Endodermal cell (in vitro differentiated cells): Measurements from ENCODE around the gene UBE2I. TPM values are rescaled to one million over a fixed set of nuclear protein-coding genes. Genes with fewer than 3 reads are reported as not detected.

Experiments
- DNase-seq: peaks from one replicate; pipeline ENCODE4 v3.0.0-alpha.2; 2017
- H3K27ac ChIP-seq: 2 replicates; pipeline ENCODE4 v1.5.1; 2013; ENCODE audit warnings: mild to moderate bottlenecking, low read depth, low read length, moderate library complexity
- H3K27me3 ChIP-seq: 2 replicates; pipeline ENCODE4 v1.6.1; 2013; ENCODE audit warnings: mild to moderate bottlenecking, low read length, moderate library complexity; ENCODE audit not compliant: insufficient read depth, control insufficient read depth, poor library complexity, severe bottlenecking
- H3K36me3 ChIP-seq: 2 replicates; pipeline ENCODE4 v1.7.0; 2013; ENCODE audit warnings: mild to moderate bottlenecking, low read length, moderate library complexity; ENCODE audit not compliant: control insufficient read depth, insufficient read depth
- H3K4me1 ChIP-seq: one replicate; pipeline ENCODE4 v1.7.0; 2013; ENCODE audit warnings: low read length; ENCODE audit not compliant: control insufficient read depth, insufficient read depth
- H3K4me3 ChIP-seq: 2 replicates; pipeline ENCODE4 v1.5.1; 2013; ENCODE audit warnings: mild to moderate bottlenecking, low read length, moderate library complexity
- H3K9ac ChIP-seq: 2 replicates; pipeline ENCODE4 v1.6.1; 2013; ENCODE audit warnings: mild to moderate bottlenecking, low read length, moderate library complexity; ENCODE audit not compliant: poor library complexity, severe bottlenecking; ENCODE audit errors: extremely low read depth
- H3K9me3 ChIP-seq: 2 replicates; pipeline ENCODE4 v1.6.1; 2013; ENCODE audit warnings: mild to moderate bottlenecking, low read length, moderate library complexity; ENCODE audit not compliant: control insufficient read depth
- H3K27ac Mint-ChIP-seq: 2 replicates; pipeline ENCODE4 v1.8.0; 2020; ENCODE audit warnings: mixed read lengths
- H3K27me3 Mint-ChIP-seq: 2 replicates; pipeline ENCODE4 v1.8.0; 2021; ENCODE audit warnings: mild to moderate bottlenecking, mixed read lengths; ENCODE audit not compliant: insufficient read depth
- H3K36me3 Mint-ChIP-seq: 2 replicates; pipeline ENCODE4 v1.8.0; 2020; ENCODE audit warnings: low read depth, mixed read lengths
- H3K4me1 Mint-ChIP-seq: 2 replicates; pipeline ENCODE4 v1.8.0; 2020; ENCODE audit warnings: mixed read lengths
- H3K4me3 Mint-ChIP-seq: 2 replicates; pipeline ENCODE4 v1.8.0; 2020; ENCODE audit warnings: mild to moderate bottlenecking, moderate library complexity, mixed read lengths
- H3K9me3 Mint-ChIP-seq: 2 replicates; pipeline ENCODE4 v1.8.0; 2020; ENCODE audit warnings: mild to moderate bottlenecking, mixed read lengths
- WGBS, 2 experiments: methylation state at CpG; one replicate each; pipeline versions ENCODE4 v1.1.5 to v1.1.7; 2013; ENCODE audit warnings: missing lambda C conversion rate in 2 of 2, mixed read lengths in 1 of 2; ENCODE audit not compliant: insufficient coverage in 1 of 2, insufficient read length in 1 of 2; 5-methylcytosine and 5-hydroxymethylcytosine counted together
- total RNA-seq, 2 donors: library from RNA; stranded (reverse); fragmentation: NEBNext Ultra II Directional in 1 of 2; extraction: Animal tissue kit (Norgen Biotek cat#: 25700) in 1 of 2; gene quantifications; 2 replicates in 1 of 2; 3 replicates in 1 of 2; pipeline ENCODE4 v1.2.1, GENCODE V29; 2021
- TF ChIP-seq, protein P1 (sequence below): fragments of 200-600 bp; sonication (generic); conservative IDR thresholded peaks from 2 replicates; pipeline ENCODE4 v1.5.0; 2021; ENCODE audit warnings: antibody characterized with exemption, mild to moderate bottlenecking

Gene UBE2I
- total RNA-seq, 2 donors from 2014 or later = 250 to 294 TPM

DNA sequence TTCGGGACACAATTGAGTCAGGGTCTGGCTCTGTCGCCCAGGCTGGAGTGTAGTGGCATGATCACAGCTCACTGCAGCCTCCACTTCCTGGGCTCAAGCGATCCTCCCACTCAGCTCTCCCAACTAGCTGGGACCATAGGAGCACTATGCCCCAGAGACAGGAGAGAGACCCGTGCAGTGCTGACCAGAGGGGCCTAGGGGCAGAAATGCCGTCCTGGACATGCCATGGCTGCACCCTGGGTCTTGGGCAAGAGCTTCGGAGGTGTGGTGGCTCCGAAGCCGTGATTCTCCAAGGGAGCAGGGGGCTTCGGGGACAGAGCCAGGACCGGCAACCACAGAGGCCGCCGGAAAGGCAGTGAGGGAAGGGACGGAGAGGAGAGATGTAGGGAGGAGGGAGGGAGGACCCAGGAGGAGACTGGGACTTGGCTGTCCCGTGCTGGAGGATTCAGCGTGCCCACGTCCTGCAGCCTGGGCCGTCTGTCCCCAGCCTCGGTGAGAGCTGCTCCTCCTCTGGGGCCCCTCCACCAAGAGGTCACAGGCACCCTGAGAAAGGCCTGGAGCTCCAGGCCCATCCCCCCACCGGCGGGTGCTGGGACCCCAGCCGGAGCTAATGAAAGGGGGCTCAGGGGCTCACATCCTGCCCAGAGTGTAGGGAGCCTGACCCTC is 31.7 kb upstream of the UBE2I start:
- H3K27me3 ChIP-seq = peaks cover 8% of the 10 kb centered on the region
- H3K9me3 ChIP-seq = no peaks in the 10 kb centered on the region
- WGBS, 2 experiments = 83 to 92% methylated on average over 2 to 21 of the region's 21 CpGs
- Mint-ChIP-seq H3K27me3 (peaks cover 8% of the 10 kb centered on the region), H3K4me1 (peaks cover 2% of the 10 kb centered on the region), H3K9me3 (no peaks in the 10 kb centered on the region), H3K4me3 (no peak overlapping the region), H3K27ac (no peak overlapping the region), H3K36me3 (no peaks in the 10 kb centered on the region)
- TF ChIP-seq, protein P1, sequence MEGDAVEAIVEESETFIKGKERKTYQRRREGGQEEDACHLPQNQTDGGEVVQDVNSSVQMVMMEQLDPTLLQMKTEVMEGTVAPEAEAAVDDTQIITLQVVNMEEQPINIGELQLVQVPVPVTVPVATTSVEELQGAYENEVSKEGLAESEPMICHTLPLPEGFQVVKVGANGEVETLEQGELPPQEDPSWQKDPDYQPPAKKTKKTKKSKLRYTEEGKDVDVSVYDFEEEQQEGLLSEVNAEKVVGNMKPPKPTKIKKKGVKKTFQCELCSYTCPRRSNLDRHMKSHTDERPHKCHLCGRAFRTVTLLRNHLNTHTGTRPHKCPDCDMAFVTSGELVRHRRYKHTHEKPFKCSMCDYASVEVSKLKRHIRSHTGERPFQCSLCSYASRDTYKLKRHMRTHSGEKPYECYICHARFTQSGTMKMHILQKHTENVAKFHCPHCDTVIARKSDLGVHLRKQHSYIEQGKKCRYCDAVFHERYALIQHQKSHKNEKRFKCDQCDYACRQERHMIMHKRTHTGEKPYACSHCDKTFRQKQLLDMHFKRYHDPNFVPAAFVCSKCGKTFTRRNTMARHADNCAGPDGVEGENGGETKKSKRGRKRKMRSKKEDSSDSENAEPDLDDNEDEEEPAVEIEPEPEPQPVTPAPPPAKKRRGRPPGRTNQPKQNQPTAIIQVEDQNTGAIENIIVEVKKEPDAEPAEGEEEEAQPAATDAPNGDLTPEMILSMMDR = no peak
- no peak overlapping the region for H3K27ac ChIP-seq
- DNase-seq = no peak
- no peaks in the 10 kb centered on the region for H3K4me1 ChIP-seq
- no peak overlapping the region for H3K9ac ChIP-seq
- no peaks in the 10 kb centered on the region for H3K36me3 ChIP-seq
- H3K4me3 ChIP-seq = no peak overlapping the region

DNA sequence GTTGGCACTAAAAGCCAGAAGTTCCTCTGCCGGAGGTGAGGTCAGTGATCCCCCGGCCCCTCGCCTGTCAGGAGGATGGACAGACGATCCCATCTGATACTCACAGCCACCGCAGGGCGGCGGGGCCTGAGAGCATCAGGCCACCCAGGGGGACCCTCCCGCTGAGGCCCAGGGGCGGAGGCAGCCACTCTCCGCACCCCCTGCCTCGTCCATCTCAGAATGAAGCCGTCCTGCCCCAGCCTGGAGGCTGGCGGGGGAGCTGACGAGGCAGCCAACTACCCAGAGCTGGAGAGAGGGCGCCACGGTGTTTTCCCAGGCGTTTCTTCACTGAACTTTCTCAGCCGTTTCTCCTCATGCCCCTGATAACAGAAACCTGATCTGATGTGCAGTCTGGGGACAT is 31.0 kb upstream of the UBE2I start:
- Mint-ChIP-seq H3K9me3 (no peaks in the 10 kb centered on the region), H3K4me1 (peaks cover 6% of the 10 kb centered on the region), H3K27ac (no peak overlapping the region), H3K27me3 (peaks cover 5% of the 10 kb centered on the region), H3K4me3 (no peak overlapping the region), H3K36me3 (no peaks in the 10 kb centered on the region)
- Histone ChIP-seq H3K4me1 (no peaks in the 10 kb centered on the region), H3K9me3 (no peaks in the 10 kb centered on the region), H3K9ac (no peak overlapping the region), H3K27me3 (peaks cover 4% of the 10 kb centered on the region), H3K36me3 (no peaks in the 10 kb centered on the region), H3K4me3 (no peak overlapping the region), H3K27ac (no peak overlapping the region)
- 30 to 46% methylated on average over 12 to 18 of the region's 18 CpGs for WGBS, 2 experiments
- peak; percentile 69 for DNase-seq
- TF ChIP-seq, protein P1 = peak; percentile 37

DNA sequence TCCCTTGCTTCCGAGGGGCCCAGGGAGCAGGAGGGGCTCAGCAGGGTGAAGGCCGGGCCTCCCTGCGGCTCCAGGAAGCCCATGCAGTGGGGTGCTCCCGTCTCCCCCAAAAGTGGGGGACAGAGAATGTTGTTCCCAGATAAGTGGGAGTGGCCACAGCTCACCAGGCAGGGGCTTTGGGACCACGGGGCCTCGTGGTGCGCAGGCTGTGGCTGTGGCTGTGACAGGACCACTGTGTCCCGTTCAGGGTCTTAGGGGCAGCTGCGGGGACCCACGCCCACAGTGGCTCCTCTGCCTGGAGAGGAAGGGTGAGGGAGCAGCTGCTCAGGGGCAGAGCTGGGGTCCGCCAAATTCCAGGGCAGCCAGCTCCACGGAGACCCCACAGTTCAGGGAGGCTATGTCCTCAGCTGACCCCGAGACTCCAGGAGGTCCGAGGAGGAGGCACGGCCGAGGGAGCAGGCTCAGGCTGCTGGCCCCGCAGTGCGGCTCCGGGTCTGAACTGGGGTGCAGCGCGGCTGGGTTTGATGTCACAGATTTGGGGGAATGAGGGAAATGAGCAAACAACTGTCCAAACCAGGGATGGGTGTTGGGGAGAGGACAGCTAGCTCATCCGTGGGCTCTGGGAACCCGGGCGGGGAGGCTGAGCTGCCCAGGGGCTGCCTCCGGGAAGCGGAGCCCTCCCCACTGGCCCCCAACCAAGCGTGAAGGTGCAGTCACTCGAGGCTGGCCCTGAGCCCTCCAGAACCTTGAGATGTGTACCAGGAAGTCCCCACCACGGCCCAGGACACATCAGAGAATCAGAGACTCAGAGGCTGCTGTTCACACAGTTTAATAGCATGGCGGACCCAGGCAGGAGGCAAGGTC is 30.1 kb upstream of the UBE2I start:
- Histone ChIP-seq H3K4me1 (no peaks in the 10 kb centered on the region), H3K9me3 (no peaks in the 10 kb centered on the region), H3K4me3 (no peak overlapping the region), H3K36me3 (no peaks in the 10 kb centered on the region), H3K27me3 (no peaks in the 10 kb centered on the region), H3K27ac (no peak overlapping the region), H3K9ac (no peak overlapping the region)
- TF ChIP-seq, protein P1 = no peak
- Mint-ChIP-seq H3K9me3 (no peaks in the 10 kb centered on the region), H3K36me3 (no peaks in the 10 kb centered on the region), H3K27me3 (peaks cover 5% of the 10 kb centered on the region), H3K4me3 (no peak overlapping the region), H3K4me1 (peaks cover 10% of the 10 kb centered on the region), H3K27ac (no peak overlapping the region)
- DNase-seq = no peak
- WGBS, 2 experiments = 91 to 95% methylated on average over 17 to 30 of the region's 30 CpGs
